Peyer's patch (tissue), 4 donors: ENCODE measurements around the gene ZNF33A. TPM values are rescaled to one million over a fixed set of nuclear protein-coding genes. Genes with fewer than 3 reads are reported as not detected.
"Not testable (repeated sequence)": the region's sequence is repeated elsewhere in the genome, so short reads cannot be mapped to it uniquely, and the experiment has no call there.

Experiments
- DNase-seq, 3 donors: peaks; one replicate each; pipeline ENCODE4 v3.0.0-alpha.2; 2017 to 2019
- H3K27ac ChIP-seq, 4 donors: fragments of 200-600 bp; sonication (generic); one replicate each; pipeline ENCODE4 v1.5.1; 2016 to 2019
- H3K27me3 ChIP-seq, 2 donors: fragments of 200-600 bp; sonication (generic); one replicate each; pipeline ENCODE4 v1.5.1; 2019
- H3K36me3 ChIP-seq, 3 donors: fragments of 200-600 bp; sonication (generic); one replicate each; pipeline ENCODE4 v1.5.1; 2016 to 2019
- H3K4me1 ChIP-seq, 4 donors: fragments of 200-600 bp; sonication (generic); one replicate each; pipeline ENCODE4 v1.5.1; 2016 to 2019
- H3K4me3 ChIP-seq, 4 donors: fragments of 200-600 bp; sonication (generic); 1 replicate in 3 of 4; 2 replicates in 1 of 4; pipeline ENCODE4 v1.5.1; 2016 to 2019; ENCODE audit warnings: mild to moderate bottlenecking in 1 of 4
- H3K9me3 ChIP-seq, 4 donors: fragments of 200-600 bp; sonication (generic); one replicate each; pipeline ENCODE4 v1.5.1; 2016 to 2019; ENCODE audit warnings: mild to moderate bottlenecking in 1 of 4
- POLR2A ChIP-seq, 2 donors: fragments of 450-650 bp; IDR thresholded peaks; one replicate each; pipeline ENCODE4 v1.5.1; 2017; ENCODE audit warnings: antibody characterized with exemption in 2 of 2, mild to moderate bottlenecking in 2 of 2, moderate library complexity in 2 of 2
- total RNA-seq, 4 donors: library from RNA; depleted of rRNA; stranded (reverse); fragments of >200 nt; gene quantifications; one replicate each; pipeline ENCODE4 v1.1.0, GENCODE V29; 2016
- TF ChIP-seq, protein P1 (sequence below), 6 experiments: fragments of 450-650 bp in 4 of 6; fragments of 200-600 bp in 2 of 6; sonication (generic) in 1 of 6; IDR thresholded peaks; one replicate each; pipeline ENCODE4 v1.5.1; 2017 to 2019; ENCODE audit warnings: antibody characterized with exemption in 6 of 6, mild to moderate bottlenecking in 3 of 6, moderate library complexity in 1 of 6

ZNF33A gene
- total RNA-seq, 4 donors from 2014 or later: 33.8 to 62.3 (median 37.4) TPM

DNA sequence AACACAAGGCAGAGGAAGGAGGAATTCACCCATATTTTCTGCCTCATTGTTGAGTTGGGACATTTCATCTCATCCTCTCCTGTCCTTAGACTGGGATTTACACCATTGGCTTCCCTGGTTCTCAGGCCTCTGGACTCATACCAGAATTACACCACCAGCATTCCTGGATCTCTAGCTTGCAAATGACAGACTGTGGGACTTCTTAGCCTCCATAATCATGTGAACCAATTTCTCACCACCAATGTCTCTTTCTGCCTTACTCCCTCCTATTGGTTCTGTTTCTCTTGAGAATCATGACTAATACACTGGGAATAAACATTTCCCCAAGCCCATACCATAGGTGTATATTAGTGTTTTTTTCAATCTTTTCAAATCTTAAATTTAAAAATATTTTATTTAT, 2.9 kb upstream of the ZNF33A start:
- Histone ChIP-seq H3K27ac (no peak overlapping the region), H3K4me1 (peaks cover 0 to 10% (median 0%) of the 10 kb centered on the region in 4 donors), H3K4me3 (no peak overlapping the region), H3K36me3 (no peaks in the 10 kb centered on the region), H3K9me3 (no peaks in the 10 kb centered on the region), H3K27me3 (no peaks in the 10 kb centered on the region)
- TF ChIP-seq, protein P1, sequence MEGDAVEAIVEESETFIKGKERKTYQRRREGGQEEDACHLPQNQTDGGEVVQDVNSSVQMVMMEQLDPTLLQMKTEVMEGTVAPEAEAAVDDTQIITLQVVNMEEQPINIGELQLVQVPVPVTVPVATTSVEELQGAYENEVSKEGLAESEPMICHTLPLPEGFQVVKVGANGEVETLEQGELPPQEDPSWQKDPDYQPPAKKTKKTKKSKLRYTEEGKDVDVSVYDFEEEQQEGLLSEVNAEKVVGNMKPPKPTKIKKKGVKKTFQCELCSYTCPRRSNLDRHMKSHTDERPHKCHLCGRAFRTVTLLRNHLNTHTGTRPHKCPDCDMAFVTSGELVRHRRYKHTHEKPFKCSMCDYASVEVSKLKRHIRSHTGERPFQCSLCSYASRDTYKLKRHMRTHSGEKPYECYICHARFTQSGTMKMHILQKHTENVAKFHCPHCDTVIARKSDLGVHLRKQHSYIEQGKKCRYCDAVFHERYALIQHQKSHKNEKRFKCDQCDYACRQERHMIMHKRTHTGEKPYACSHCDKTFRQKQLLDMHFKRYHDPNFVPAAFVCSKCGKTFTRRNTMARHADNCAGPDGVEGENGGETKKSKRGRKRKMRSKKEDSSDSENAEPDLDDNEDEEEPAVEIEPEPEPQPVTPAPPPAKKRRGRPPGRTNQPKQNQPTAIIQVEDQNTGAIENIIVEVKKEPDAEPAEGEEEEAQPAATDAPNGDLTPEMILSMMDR (IDR thresholded peaks at IDR 0.05): no peak
- TF ChIP-seq POLR2A (IDR thresholded peaks at IDR 0.05): no peak
- DNase-seq: no peak

GRCh38 chr10:38007991-38008390, 2.5 kb upstream of the ZNF33A start:
- DNase-seq: no peak
- H3K27ac ChIP-seq: no peak overlapping the region

GRCh38 chr10:38016354-38016753, 5.9 kb downstream of the ZNF33A start:
- Histone ChIP-seq H3K27ac (no peak overlapping the region), H3K4me1 (peaks cover 0 to 9% (median 0%) of the 10 kb centered on the region in 4 donors), H3K4me3 (no peak overlapping the region), H3K27me3 (no peaks in the 10 kb centered on the region), H3K36me3 (peaks cover 0 to 58% (median 3%) of the 10 kb centered on the region in 3 donors), H3K9me3 (no peaks in the 10 kb centered on the region)
- TF ChIP-seq, protein P1 (IDR thresholded peaks at IDR 0.05): no peak
- TF ChIP-seq POLR2A (IDR thresholded peaks at IDR 0.05): no peak
- no peak for DNase-seq

More at GRCh38 chr10:38007991-38008390, 2.5 kb upstream of the ZNF33A start:
- Histone ChIP-seq H3K4me3 (no peak overlapping the region), H3K9me3 (no peaks in the 10 kb centered on the region), H3K4me1 (peaks cover 0 to 10% (median 0%) of the 10 kb centered on the region in 4 donors), H3K36me3 (no peaks in the 10 kb centered on the region), H3K27me3 (no peaks in the 10 kb centered on the region)
- TF ChIP-seq POLR2A (IDR thresholded peaks at IDR 0.05): no peak
- TF ChIP-seq, protein P1 (IDR thresholded peaks at IDR 0.05): no peak

DNA sequence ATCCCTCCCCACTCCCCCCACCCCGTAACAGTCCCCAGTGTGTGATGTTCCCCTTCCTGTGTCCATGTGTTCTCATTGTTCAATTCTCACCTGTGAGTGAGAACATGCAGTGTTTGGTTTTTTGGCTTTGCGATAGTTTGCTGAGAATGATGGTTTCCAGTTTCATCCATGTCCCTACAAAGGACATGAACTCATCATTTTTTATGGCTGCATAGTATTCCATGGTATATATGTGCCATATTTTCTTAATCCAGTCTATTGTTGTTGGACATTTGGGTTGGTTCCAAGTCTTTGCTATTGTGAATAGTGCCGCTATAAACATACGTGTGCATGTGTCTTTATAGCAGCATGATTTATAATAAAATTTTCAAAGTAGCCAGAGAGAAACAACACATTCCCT, 8.6 kb downstream of the ZNF33A start:
- not testable (repeated sequence) for DNase-seq, H3K4me3 ChIP-seq, H3K27ac ChIP-seq, H3K4me1 ChIP-seq, H3K9me3 ChIP-seq, H3K27me3 ChIP-seq
- peaks cover 0 to 76% (median 3%) of the 10 kb centered on the region in 3 donors for H3K36me3 ChIP-seq

DNA sequence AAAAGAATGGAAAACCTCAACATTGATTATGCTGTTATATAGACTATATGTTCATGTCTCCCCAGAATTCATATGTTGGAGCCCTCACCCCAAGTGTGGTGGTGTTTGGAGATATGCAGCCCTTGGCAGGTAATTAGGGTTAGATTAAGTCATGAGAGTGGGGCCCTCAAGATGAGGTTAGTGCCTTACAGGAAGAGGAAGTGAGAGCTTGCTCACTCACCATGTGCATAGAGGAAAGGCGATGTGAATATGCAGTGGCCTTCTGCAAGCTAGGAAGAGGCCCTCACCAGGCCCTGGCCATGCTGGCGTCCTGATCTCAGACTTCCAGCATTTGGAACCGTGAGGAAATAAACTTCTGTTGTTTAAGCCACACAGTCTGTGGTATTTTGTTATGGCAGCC, 14.8 kb downstream of the ZNF33A start:
- no peak for TF ChIP-seq POLR2A (IDR thresholded peaks at IDR 0.05)
- TF ChIP-seq, protein P1 (IDR thresholded peaks at IDR 0.05): no peak
- H3K36me3 ChIP-seq: peaks cover 0 to 72% (median 0%) of the 10 kb centered on the region in 3 donors

DNA sequence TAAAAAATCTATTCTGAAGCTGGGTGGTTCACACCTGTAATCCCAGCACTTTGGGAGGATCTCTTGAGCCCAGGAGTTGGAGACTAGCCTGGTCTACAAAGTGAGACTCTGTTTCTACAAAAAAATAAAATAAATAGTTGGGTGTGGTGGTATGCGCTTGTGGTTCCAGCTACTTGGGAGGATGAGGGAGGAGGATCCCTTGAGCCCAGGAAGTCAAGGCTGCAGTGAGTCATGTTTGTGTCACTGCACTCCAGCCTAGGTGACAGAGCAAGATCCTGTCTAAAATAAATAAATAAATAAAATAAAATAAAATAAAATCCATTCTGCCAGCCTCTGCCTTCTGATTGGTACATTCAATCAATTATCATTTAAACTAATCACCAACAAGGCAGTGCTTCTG, 17.5 kb downstream of the ZNF33A start:
- H3K4me1 ChIP-seq: no peaks in the 10 kb centered on the region
- peaks cover 0 to 66% (median 0%) of the 10 kb centered on the region in 3 donors for H3K36me3 ChIP-seq
- no peak for DNase-seq
- no peaks in the 10 kb centered on the region for H3K27me3 ChIP-seq
- no peak overlapping the region for H3K4me3 ChIP-seq
- H3K9me3 ChIP-seq: no peaks in the 10 kb centered on the region
- TF ChIP-seq, protein P1 (IDR thresholded peaks at IDR 0.05): no peak
- TF ChIP-seq POLR2A (IDR thresholded peaks at IDR 0.05): no peak
- no peak overlapping the region for H3K27ac ChIP-seq

More for the DNA sequence above, 14.8 kb downstream of the ZNF33A start:
- no peak for DNase-seq
- H3K4me3 ChIP-seq: no peak overlapping the region
- H3K9me3 ChIP-seq: no peaks in the 10 kb centered on the region
- H3K27me3 ChIP-seq: no peaks in the 10 kb centered on the region
- no peak overlapping the region for H3K27ac ChIP-seq
- H3K4me1 ChIP-seq: no peaks in the 10 kb centered on the region
